Dermis blood vessel endothelial cell (primary cell): ENCODE measurements around the gene NPTX2. TPM values are rescaled to one million over a fixed set of nuclear protein-coding genes. Genes with fewer than 3 reads are reported as not detected.
"Not testable (repeated sequence)": the region's sequence is repeated elsewhere in the genome, so short reads cannot be mapped to it uniquely, and the experiment has no call there.

Source experiments
- DNase-seq: peaks from one replicate; pipeline ENCODE4 v3.0.0; 2010
- total RNA-seq: library from RNA; depleted of rRNA; stranded (reverse); fragments of >200 nt; gene quantifications from 2 replicates; pipeline ENCODE4 v1.2.3, GENCODE V29; 2014

NPTX2 gene, protein sequence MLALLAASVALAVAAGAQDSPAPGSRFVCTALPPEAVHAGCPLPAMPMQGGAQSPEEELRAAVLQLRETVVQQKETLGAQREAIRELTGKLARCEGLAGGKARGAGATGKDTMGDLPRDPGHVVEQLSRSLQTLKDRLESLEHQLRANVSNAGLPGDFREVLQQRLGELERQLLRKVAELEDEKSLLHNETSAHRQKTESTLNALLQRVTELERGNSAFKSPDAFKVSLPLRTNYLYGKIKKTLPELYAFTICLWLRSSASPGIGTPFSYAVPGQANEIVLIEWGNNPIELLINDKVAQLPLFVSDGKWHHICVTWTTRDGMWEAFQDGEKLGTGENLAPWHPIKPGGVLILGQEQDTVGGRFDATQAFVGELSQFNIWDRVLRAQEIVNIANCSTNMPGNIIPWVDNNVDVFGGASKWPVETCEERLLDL
- total RNA-seq, result 3.7 and 18.5 TPM in 2 replicates

DNA sequence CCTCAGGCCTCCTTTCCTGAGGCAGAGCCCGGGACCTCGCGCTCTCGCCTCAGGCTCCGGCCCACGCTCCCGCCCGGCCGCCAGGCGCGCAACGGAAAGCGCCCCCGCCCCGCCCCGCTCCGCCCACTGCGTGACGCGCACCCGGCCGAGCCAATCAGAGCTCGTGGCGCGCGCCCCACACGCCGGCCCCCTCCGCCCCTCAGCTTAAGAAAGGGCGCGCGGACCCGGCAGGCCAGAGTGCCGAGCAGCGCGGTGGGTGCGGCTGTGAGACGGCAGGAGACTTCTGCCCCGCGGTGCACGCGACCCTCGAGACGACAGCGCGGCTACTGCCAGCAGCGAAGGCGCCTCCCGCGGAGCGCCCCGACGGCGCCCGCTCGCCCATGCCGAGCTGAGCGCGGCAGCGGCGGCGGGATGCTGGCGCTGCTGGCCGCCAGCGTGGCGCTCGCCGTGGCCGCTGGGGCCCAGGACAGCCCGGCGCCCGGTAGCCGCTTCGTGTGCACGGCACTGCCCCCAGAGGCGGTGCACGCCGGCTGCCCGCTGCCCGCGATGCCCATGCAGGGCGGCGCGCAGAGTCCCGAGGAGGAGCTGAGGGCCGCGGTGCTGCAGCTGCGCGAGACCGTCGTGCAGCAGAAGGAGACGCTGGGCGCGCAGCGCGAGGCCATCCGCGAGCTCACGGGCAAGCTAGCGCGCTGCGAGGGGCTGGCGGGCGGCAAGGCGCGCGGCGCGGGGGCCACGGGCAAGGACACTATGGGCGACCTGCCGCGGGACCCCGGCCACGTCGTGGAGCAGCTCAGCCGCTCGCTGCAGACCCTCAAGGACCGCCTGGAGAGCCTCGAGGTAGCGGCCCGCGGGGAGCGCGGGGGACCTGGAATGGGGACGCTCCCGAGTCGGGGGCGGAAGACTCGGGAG is at the start of gene NPTX2:
NPTX2 (plus strand) TSS at position 235 of the 909 bp plus-strand sequence; CDS start at position 412, 177 bp downstream.
- DNase-seq, result peak; percentile 43

DNA sequence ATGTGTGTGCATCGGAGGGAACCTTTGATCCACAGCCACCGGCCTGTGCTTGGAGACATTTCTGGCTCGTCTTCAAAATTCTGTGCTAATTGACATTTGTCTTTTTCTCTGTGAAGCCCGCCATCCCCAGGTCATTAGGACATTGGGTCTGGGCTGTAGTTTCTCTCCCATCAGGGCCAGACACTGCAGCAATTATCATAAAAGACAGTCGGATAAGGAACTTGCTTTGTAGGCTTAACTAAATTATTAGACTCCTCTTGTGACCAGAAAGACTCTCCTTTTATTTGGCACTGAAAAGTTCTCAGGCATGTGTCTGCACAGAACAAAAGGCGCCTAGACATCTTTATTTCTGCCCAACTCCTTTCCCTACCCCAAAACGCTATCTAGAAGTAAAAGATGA is 49.1 kb upstream of the NPTX2 start:
- DNase-seq, result no peak

DNA sequence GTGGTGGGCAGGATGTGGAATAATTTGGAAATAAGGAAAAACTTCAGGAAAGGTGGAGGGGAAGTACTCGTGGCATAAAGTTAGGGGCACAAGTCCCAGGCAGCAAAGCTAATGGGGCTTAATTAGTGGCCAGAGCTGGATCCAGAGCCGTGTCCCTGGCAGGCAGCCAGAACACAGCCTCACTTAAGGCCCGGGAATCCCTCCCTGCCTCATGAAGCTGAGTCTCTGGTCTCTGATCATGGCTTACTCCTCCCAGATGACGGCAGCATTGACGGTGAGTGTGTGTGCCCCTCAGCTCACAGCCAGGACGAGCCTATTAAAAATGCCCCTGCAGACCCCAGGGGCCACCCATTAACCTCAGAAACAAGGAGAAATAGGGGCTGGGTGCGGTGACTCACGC is 48.2 kb upstream of the NPTX2 start:
- peak; percentile 12 for DNase-seq

DNA sequence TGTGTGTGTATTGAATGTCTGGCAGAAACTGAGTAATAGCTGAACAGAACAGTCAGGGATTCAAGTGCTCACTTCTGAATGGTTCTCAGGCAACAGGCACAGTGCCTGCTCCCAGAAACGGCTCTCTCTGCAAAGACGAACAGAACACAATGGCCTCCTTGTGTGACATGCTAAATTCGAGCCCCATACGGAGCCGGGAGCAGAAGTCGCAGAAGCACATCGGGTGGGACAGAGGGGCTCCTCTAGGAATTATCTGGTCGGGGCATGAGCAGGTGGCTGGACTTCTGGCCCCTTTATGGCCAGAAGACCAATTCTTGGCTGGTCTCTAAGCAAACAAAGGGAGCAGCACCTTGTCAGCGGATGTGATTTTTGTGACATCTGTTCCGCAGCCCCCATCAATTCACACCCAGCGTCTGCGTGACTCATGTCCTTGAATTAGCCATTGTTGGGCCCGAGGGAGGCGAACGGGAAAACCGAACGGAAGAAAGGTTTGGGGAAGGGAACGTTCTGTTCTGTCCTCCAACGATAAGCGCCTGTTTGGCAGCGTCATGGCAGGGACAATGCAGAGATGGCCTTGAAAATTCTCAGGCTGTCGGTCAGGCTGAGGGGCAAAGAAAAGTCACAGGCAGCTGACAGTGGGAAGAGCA is 47.3 kb upstream of the NPTX2 start:
- DNase-seq, result peak; percentile 46

DNA sequence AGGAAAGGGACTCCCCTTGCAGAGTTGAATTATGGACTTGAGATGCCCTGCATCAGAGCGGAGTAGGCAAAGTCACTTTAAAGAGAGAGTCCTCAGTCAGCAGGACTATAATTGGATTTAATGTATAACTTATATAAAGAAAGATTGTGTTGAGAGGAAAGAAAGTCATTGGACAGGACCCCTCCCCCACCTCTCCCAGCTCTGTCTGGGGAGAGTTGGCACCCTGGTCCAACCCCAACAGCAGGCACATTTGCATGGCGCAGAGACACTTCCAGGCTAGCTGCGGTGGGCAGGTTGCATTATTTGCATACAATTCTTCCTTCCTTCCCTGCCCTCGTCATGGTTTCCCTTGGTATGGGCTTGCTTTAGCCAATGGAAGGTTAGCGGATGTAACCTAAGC is 46.1 kb upstream of the NPTX2 start:
- DNase-seq, result no peak

DNA sequence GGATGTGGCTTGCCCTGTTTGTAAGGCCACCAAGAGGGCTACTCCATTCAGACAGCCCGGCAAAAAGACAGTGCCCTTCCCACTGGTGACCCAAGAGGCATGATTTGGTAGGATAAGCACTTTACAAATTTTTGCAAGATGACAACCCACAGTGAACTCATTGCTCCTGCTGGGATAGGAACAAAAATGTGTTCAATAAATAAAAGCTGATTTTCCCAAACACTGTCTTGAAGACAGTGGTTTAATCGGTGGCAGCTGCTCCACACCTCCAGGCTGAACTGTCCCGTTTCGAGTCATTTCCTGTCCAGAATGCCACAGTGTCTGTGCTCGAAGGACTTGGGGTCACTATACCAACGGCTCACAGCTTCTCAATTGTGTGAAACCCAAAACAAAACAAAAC is 45.1 kb upstream of the NPTX2 start:
- no peak for DNase-seq

DNA sequence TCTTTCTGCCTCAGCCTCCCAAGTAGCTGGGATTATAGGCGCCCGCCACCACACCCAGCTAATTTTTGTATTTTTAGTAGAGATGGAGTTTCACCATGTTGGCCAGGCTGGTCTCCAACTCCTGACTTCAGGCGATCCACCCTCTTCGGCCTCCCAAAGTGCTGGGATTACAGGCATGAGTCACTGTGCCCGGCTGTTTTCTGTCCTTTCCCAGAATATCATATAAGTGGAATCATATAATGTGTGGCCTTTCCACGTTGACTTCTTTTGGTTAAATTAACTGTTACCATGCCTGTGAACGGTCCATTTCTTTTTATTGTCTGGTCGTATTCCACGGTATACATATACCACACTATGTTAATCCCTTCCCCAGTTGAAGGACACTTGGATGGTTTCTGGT is 44.4 kb upstream of the NPTX2 start:
- not testable (repeated sequence) for DNase-seq

DNA sequence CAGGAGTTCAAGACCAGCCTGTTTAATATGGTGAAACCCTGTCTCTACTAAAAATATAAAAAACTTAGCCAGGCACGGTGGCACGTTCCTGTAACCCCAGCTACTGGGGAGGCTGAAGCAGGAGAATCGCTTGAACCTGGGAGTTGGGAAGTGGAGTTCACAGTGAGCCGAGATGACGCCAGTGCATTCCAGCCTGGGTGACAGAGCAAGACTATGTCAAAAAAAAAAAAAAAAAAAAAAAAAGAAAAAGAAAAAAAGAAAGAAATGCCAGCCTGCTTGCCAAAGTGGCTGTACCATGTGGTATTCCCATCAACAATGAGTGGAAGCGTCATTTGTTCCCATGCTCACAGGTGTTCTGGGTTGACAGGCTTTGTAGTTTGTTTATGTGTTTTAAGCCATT is 43.3 kb upstream of the NPTX2 start:
- no peak for DNase-seq

DNA sequence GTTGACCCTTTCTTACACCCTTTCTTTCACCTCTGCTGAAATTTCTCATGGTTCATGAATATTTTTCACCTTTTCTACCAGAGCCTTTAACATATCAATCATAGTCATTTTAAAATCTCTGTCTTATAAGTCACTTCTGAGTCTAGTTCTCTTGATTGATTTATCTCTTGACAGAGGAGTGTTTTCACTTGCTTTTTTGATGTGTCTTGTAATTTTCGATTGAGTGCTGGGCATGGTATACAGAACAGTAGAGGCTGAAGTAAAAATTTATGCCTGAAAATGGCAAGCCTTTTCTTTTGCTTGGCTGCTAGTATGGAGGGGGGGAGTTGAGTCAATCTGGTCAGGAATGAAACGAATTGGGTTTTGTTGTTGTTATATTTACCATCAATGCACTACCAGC is 41.2 kb upstream of the NPTX2 start:
- DNase-seq, result no peak

DNA sequence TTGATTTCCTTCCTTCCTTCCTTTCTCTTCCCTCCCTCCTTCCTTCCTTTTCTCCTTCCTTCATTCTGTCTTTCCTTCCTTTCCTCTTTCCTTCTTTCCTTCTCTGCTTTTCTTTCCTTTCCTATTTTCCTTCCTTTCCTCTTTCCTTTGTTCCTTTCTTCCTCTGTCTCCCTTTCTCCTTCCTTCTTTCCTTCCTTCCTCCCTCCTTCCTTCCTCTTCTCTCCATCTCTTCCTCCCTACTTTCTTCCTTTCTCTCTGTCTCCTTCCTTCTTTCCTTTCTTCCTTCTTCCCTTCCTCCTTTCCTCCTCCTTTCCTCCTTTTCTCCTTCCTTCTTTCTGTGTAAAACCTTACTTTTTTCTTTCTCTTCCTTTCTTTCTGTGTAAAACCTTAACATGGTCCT is 32.3 kb upstream of the NPTX2 start:
- DNase-seq, result no peak

DNA sequence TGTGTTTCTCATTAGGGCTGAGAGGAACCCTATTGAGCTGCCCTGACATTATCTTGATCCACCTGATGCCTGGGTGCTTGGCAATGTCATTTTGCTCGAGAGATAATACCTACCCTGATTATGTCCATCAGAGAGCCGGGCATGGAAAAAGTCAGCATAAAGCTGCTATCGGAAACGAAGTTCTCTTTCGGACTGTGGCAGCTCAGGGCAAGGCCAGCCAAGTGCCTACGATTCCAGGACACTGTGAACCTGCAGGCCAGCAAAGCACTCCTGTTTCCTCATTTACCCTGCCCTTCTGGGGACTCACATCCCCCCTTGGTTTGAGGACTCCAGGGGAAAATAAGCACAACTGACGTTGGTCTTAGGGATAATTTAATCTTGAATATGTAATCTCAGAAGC is 25.2 kb upstream of the NPTX2 start:
- no peak for DNase-seq

DNA sequence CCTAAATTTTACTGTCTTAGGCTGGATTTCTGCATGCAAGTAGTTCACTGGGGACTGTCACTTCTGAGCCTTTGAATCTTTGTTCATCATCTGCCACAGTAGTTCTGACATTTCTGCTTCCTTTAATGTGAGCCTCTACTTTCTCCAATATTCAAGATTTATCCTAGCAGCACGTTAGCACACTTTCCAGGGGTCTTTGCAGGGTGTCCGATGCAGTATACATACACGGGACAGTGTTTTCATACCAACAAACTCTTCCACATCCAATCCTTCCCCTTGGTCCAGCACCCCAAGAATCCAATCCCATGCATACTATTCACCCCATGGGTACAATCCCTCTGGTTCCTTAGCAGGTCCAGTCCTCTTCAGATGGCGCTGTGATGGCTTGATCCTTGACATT is 22.7 kb upstream of the NPTX2 start:
- no peak for DNase-seq

DNA sequence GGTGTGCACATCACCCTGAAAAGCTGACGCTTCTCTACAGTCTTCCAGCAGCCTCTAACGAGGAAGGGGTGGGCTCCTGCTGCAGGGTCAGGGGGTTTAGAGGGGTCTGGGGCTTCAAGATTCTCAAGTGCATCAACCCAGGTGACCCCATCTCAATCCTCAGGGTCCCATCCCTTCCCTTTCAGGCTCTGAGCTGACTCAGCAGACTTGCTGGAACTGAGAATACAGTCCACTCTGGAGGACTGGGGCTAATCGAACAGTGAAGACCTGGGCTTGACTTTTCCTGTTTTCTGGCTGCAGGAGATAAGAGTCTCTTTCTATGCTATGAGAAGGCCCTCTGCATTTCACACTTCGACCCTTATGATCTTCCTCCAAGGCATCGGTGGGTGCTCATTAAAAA is 22.3 kb upstream of the NPTX2 start:
- DNase-seq, result no peak

DNA sequence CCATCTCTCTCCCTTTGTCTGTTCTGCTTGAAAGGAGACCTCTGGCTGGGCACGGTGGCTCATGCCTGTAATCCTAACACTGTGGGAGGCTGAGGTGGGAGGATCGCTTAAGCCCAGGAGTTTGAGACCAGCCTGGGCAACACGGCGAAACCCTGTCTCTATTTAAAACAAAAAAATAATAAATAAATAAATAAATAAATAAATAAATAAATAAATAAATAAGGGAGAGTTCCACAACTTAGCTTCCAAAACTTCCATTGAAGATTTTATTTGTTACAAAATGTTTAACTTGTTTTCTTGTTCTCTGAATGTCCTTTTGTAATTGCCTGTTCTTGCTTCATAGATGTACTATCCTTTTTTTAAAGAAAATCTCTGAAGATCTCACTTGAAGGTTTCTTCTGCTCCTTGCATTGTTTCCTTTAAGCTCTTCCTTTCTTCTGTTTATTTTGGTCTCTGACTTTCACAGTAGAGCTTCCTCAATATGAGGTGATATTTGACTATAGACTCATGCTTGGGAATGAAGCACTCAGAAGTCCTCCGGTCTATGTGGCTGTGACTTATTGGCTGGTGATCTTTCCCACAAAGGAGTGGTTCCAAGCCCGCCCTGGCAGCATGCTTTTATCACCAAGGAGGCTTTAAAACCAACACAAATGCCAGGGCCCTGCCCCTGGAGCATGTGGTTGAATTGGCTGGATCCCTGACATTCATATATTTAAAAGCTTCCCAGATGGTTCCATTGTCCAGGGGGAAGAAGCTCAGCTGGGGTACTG is 18.1 kb upstream of the NPTX2 start:
- no peak for DNase-seq

DNA sequence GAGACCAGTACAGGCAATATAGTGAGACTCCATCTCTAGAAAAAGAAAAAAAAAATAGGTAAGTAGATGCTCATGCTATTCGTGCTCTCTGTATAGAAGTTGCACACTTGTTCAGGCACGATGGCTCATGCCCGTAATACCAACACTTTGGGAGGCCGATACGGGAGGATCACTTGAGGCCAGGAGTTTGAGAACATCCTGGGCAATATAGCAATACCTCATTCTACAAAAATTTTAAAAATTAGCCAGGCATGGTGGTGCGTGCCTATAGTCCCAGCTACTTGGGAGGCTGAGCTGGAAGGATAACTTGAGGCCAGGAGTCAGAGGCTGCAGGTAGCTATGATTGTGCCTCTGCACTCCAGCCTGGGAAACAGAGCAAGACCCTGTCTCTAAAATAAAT is 17.2 kb upstream of the NPTX2 start:
- DNase-seq, result no peak

DNA sequence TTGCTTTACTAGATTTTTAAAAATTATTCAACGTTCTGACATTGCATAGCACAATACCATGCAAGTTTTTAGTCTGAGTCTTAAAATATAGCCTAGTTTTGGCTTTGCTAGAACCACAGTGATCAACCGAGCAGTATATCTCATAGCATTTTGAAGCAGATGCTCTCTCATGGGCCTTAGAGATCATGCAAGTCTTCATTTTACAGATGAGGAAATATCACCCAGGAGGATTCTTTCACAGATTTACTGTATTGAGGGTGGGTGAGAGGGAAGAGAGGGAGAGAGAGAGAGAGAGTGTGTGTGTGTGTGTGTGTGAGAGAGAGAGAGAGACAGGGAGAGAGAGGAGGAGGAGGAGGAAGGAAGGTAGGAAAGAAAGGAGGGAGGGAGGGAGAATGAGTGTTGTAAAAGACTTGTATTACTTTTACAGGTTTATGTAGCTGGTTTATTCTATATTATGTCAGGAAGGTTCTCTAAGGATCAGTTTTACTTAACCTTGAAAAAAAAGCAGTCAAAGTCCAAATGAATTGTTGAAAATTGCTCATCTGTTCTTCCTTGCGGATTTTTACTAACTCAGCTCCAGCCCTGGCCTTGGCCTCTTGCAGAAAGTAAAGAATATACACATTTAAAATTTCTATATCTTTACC is 14.2 kb upstream of the NPTX2 start:
- no peak for DNase-seq

DNA sequence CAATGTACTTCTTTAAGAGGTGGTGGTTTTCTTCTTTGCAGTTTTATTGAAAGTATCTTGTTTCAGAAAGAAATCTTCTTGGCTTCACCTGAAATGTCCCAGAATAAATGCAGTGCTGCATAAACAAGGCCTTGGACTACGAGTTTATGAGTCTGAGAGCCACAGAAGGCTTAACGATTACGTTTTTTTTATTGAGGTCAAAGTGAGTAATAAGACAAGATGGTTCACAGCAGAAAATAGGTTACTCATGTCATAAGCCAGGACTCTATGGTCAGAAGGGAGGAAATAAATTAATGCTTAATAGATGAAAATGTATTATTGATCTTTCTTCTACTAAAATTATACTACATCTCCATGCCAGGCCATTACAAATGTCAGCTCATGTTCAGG is 13.7 kb upstream of the NPTX2 start:
- DNase-seq, result no peak

DNA sequence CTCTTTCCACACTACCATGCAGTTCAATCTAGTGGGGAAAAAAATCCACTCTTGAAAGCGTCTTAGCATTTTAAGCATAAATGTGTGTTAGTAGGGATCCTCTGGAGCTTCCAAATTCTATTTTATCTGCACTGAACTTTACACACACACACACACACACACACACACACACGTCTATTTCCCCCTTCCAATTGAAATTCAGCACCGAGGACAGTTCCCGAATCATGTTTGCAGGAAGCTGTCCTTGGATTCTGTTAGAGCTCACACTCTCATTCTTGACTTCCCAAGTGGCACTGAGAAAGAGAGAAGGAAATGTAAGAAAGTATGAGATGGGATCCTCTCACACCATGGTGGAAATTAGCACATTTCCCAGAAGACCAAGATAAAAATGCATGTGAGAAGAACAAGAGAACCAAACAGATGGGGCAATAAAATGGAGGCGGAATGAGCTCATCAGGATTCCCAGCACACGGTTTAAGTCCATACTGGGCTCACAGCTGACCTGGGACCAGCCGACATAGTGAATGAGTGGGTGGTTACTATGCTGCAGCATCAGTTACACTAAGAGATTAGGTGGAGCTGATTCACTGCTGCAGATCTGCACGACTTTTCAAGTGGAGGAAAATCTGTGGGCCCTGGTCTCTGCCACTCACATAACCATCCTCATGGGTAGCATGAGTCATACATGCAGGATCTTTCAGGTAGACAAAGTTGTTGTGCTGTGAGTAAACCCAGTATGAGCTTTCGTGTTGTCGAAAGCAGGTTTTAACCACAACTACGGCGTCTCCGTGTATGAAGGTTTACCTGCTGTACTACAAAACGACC is 3.3 kb upstream of the NPTX2 start:
- peak; percentile 54 for DNase-seq

DNA sequence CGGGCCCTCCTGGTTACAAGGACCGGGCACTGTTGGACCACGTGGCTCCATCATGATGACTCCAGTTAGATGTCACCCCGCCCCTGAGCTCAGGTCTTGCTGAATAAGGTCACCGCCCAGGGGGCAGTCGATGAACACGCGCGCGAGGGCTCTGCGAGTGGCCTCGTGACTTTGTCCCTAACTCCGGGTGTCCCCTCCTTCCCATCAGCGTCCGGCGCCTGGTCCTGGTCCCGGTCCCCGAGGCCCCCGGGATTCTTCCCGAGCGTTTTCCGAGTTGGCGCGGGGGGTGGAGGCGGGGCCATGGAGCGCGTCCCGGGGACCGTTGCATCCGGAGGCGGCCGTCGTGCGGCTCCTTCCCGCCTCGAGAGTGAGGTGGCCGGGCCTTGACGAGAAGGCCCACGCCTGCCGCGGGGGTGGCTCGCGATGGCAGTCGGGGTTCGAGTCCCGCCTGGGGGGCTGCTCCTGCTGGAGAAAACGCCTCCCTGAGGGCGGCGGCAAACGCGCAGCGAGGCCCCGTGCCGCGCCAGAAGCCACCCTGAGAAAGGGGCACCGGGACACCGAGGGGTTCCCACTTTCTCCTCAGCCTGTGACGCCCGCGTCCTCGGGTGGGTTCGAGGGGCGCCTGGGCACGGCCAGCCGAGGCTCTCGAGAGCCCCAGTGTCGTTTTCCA is 569 bp upstream of the NPTX2 start:
- DNase-seq, result no peak

DNA sequence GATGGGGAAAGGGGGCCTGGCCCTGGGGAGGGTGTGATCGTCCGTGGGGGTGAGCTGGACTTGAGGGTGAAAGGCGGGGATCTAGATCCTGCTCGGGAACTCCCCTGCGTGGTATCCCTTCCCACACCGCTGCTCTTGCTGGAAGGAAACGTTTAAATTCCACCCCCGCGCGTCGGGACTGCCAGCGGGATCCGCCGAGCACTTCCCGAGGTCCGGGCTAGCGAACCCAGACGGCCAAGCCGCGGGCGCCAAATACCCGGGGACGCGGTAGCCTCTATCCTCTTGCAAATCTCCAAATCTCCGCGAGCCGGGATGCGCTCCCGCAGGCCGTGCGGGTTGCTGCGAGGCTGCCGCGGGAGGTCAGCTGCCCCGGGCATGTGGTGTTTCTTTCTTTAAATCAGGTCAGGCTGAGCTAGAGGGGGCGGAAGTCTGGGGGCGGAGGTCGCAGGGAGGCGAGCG is 904 bp downstream of the NPTX2 start:
- DNase-seq, result no peak
